Epithelial cell of esophagus (primary cell): ENCODE measurements around the gene TMEM183A.
"Not testable (repeated sequence)": the region's sequence is repeated elsewhere in the genome, so short reads cannot be mapped to it uniquely, and the experiment has no call there.

Experiments
- DNase-seq: peaks from one replicate; pipeline ENCODE4 v3.0.0; 2010; ENCODE audit warnings: low read depth
- H3K4me3 ChIP-seq: 2 replicates; pipeline ENCODE4 v1.5.1; 2011; ENCODE audit warnings: mild to moderate bottlenecking, low read length, control low read depth
- CTCF ChIP-seq: IDR thresholded peaks from 2 replicates; pipeline ENCODE4 v1.5.1; 2011; ENCODE audit warnings: low read depth, mild to moderate bottlenecking, low read length, control low read depth, inconsistent platforms; ENCODE audit not compliant: insufficient read depth; ENCODE audit errors: missing control alignments

Gene TMEM183A

GRCh38 chr1:202974856-202975255, 32.3 kb upstream of the TMEM183A start:
- DNase-seq: no peak
- TF ChIP-seq CTCF: no peak
- H3K4me3 ChIP-seq: no peak overlapping the region

GRCh38 chr1:202976633-202977032, 30.5 kb upstream of the TMEM183A start:
- DNase-seq: no peak
- TF ChIP-seq CTCF: no peak
- H3K4me3 ChIP-seq: no peak overlapping the region

- no peak for TF ChIP-seq CTCF
- DNase-seq: no peak
- H3K4me3 ChIP-seq: no peak overlapping the region
These were observed 27.7 kb upstream of the TMEM183A start for GRCh38 chr1:202979459-202979858.

GRCh38 chr1:202981939-202982338, 25.2 kb upstream of the TMEM183A start:
- TF ChIP-seq CTCF: no peak
- no peak overlapping the region for H3K4me3 ChIP-seq
- no peak for DNase-seq

GRCh38 chr1:202982715-202983430, 24.3 kb upstream of the TMEM183A start:
- H3K4me3 ChIP-seq: no peak overlapping the region
- TF ChIP-seq CTCF: no peak
- peak; percentile 36 for DNase-seq

GRCh38 chr1:202986120-202986519, 21.1 kb upstream of the TMEM183A start:
- DNase-seq, H3K4me3 ChIP-seq: not testable (repeated sequence)

GRCh38 chr1:202987255-202987654, 19.9 kb upstream of the TMEM183A start:
- DNase-seq: no peak
- no peak for TF ChIP-seq CTCF
- H3K4me3 ChIP-seq: no peak overlapping the region
